Activated CD4-positive, alpha-beta T cell treated with anti-CD3 and anti-CD28 coated beads, Interleukin-10, Interleukin-2, amounts not matched to agents 100 ng/mL and 50 ng/mL, durations not matched to agents 16 hours and 8 hours (primary cell): ENCODE measurements around the gene ZMAT3.

Experiments
- DNase-seq: peaks from one replicate; pipeline ENCODE4 v3.0.0-alpha.2; 2020

The ZMAT3 gene

DNA sequence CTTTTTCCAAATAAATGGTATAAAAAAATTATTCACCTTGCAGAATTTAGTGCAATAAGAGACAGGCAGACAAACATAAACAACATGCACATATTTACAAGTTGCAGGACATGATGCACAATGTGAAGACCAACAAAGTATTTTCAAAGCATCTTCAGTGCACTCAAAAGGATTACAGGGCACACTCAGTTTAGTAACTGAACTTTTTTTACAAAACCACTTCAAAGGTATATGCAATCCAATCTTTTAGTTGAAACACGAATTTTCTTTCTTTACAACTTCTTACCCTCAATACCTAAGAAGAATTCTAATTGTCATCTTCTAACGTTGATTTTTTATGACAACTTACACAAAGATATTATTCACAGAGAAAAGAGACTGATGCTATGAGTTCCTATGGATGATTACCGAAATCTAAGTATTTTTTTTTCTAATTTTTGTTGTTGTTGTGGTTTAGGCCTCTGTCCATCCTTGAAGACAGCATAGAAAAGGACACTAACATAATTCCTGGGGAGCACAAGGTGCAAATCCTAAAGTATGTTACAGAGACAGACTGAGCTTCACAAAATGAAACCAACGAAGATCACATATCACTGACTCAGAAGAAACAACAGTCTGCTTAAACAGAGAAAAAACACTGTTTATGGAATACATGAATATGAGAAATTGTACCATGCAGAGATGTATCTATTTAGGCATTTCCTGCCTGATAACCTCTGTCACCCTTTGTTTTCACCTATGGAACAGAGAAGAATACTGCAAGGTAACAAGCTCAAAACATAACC, 50.3 kb downstream of the ZMAT3 start:
- no peak for DNase-seq

- peak; percentile 30 for DNase-seq
Measured at GRCh38 chr3:179020112-179020511, 51.5 kb downstream of the ZMAT3 start.

DNA sequence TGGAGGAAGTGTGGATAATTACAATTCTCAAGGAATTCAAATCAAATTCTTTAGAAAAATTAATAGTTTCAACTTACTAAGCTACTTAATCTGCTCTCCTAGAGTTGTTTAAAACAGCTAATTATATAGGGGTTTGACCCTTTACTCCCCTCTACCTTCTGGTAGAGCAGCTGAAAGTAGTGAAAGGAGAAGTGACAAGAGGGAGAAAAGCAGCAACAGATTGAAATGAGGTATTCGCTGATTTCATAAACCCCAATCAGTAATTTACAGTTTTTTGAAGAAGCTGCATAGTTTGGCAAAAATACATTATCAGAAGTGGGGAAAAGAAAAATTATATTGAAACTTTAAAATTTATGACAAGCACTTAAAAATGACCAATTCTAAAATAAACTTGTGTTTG, 52.8 kb downstream of the ZMAT3 start:
- no peak for DNase-seq

GRCh38 chr3:179016979-179017670, 54.5 kb downstream of the ZMAT3 start:
- DNase-seq = peak; percentile 34

DNA sequence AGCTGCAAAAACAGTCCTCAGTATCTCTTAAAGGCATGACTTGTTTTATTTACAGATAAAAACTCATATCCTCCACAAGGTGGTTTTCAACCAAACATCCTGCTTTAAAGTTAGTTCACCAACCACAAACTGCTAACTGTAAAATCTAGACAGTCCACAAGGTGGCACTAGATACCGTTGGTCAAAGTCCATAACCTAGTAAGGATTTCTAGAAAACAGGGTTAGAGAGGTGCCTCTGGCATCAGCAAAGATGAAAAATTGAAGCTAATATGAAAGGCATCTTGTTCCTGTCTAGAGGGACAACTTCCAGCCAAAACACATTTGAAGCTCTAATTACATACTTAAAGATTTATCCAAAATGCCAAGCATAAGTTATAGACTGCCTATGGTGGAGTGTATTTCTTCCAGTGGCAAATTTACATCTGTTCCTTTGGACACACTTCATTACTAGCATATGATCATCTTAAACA, 56.0 kb downstream of the ZMAT3 start:
- DNase-seq = peak; percentile 88

GRCh38 chr3:179005706-179006105, 65.9 kb downstream of the ZMAT3 start:
- no peak for DNase-seq

- DNase-seq = no peak
Measured at GRCh38 chr3:179005213-179005612, 66.4 kb downstream of the ZMAT3 start.

DNA sequence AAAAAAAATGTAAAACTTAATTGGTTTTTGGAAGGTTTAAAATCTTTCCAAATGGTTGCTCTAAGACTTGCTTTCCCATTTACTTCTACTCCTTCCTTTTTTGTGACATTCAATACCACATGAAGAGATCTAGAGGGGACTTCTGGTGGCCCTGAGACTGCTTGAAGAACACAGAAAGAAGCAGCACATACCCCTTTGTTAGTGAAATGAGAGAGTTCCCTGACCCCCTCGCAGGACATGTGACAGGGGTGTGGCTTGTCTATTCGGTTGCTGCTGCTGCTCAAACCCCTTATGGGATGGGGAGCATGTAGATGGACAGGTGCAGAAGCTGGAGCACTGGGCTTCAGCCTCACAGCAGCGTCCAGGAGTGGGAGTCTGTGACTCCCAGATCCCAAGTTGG, 71.0 kb downstream of the ZMAT3 start:
- DNase-seq = no peak

DNA sequence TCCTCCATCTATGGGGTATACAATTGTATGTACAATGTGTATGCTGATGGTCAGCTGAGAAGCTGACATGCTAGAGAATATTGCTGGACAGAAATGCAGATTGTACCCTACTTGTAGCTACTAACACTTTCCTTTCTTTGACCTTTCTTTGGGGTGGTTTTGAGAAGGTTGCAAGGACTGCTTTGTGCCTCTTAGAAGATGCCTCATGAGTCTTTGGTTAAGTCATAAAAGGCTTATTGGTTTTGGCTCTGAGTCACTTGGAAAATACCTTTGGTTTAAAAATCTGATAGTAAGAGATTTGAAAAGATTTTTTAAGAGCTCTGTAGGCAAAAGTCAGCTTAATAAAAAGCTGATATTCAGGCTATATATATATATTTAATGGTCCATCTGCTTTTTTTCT, 71.5 kb downstream of the ZMAT3 start:
- peak; percentile 70 for DNase-seq

DNA sequence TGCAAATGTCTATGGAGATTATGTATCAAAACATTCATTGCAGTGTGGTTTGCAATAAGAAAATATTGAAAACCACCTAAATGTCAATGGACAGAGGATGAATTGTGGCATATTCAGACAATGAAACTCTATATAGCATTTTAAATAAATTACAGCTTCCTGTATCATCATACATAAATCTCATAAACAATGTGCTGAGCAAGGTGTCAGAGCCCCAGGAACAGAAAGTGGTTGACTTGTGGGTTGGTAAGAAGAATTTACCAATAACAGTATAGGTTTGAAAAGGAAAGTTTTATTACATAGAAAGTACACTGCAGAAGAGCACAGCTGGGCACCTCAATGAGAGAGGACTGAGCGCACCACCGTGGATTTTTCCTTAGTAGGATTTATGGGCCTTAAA, 75.2 kb downstream of the ZMAT3 start:
- peak; percentile 8 for DNase-seq

DNA sequence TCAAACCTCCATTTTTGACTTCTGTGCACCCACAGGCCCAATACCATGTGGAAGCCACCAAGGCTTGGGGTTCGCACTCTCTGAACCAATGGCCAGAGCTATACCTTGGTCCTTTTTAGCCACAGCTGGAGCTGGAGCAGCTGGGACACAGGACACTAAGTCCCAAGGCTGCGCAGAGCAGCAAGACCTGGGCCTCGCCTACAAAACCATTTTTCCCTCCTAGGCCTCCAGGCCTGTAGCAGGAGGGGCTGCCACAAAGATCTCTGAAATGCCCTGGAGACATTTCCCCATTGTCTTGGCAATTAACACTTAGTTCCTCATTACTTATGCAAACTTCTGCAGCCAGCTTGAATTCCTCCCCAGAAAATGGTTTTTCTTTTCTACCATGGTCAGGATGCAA, 81.3 kb downstream of the ZMAT3 start:
- no peak for DNase-seq

- DNase-seq = no peak
Measured at GRCh38 chr3:178989821-178990220, 81.8 kb downstream of the ZMAT3 start.

GRCh38 chr3:178987745-178988144, 83.9 kb downstream of the ZMAT3 start:
- no peak for DNase-seq

- DNase-seq = no peak
Measured at GRCh38 chr3:178986456-178986855, 85.2 kb downstream of the ZMAT3 start.

GRCh38 chr3:178982137-178982536, 89.5 kb downstream of the ZMAT3 start:
- DNase-seq = no peak

DNA sequence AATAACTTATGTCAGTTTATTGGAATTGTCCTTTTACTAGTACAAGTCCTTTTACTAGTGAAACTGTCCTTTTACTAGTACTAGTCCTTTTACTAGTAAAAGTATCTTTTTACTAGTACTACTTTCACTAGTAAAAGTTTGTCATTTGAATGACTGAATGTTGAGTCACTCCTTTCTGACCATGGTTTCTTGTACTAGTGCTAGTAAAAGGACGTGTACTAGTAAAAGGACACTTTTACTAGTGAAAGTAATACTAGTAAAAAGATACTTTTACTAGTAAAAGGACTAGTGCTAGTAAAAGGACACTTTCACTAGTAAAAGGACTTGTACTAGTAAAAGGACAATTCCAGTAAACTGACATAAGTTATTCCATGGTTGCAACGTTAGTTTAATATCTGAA, 96.3 kb downstream of the ZMAT3 start:
- no peak for DNase-seq

DNA sequence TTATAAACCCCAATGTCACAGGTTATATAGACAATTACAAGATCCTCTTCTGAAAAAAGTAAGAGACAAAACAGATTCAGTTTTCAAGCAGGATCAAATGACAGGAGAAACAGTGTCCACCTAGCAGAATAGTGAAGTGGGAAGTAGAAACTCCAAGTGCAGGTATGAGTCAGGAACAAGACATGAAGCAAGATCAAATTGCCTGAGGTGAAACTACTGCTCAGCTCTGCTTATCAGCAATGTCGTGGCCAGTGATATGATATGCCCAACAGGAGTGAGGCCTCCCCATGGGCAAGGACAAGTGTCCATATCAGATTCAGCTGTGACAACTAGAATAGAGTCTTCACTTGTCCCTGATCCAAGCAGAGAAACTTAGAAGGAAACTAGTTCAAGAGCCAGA, 100.0 kb downstream of the ZMAT3 start:
- DNase-seq = no peak

DNA sequence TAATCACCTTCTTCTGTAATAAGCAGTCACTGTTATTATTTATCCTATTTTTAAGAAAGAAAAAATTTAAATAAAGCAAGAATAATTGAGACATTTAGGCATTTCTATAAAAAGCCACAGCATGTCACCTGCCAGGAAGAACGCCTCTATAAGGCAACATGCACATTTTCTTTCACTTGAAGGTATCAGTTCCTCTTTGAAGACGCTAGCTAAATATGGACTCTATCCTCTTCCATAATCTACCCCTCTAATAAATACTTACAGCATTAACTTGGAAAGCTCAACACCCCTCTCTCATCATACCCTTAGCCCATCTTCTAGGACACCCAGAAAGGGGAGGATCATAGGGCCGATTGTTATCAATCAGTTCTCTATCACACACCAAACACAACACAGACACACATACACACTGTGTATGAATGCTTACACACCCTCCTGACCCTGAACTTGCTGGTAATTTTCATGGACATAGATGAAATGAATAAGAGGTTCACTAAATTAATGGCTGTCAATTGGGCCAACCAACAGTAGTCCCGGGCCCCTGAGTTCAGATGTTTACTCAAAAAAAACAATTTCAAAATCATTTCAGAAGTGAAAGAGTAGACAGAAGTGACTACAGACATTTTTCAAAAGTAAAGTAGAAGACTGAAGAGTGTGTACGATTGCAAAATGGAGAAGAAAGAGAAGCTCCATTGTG, 102.5 kb downstream of the ZMAT3 start:
- DNase-seq = no peak
